Peyer's patch (tissue), 4 donors: ENCODE measurements around the gene COL6A3.

Experiments
- CTCF ChIP-seq, 6 experiments: fragments of 450-650 bp in 4 of 6; fragments of 200-600 bp in 2 of 6; sonication (generic) in 1 of 6; IDR thresholded peaks; one replicate each; pipeline ENCODE4 v1.5.1; 2017 to 2019; ENCODE audit warnings: antibody characterized with exemption in 6 of 6, mild to moderate bottlenecking in 3 of 6, moderate library complexity in 1 of 6
- POLR2A ChIP-seq, 2 donors: fragments of 450-650 bp; IDR thresholded peaks; one replicate each; pipeline ENCODE4 v1.5.1; 2017; ENCODE audit warnings: antibody characterized with exemption in 2 of 2, mild to moderate bottlenecking in 2 of 2, moderate library complexity in 2 of 2

GRCh38 chr2:237326266-237327171, 87.4 kb downstream of the COL6A3 start:
- TF ChIP-seq CTCF (IDR thresholded peaks at IDR 0.05): no peak
- no peak for TF ChIP-seq POLR2A (IDR thresholded peaks at IDR 0.05)
